ENCODE results near the gene APCDD1L.

The APCDD1L gene

DNA sequence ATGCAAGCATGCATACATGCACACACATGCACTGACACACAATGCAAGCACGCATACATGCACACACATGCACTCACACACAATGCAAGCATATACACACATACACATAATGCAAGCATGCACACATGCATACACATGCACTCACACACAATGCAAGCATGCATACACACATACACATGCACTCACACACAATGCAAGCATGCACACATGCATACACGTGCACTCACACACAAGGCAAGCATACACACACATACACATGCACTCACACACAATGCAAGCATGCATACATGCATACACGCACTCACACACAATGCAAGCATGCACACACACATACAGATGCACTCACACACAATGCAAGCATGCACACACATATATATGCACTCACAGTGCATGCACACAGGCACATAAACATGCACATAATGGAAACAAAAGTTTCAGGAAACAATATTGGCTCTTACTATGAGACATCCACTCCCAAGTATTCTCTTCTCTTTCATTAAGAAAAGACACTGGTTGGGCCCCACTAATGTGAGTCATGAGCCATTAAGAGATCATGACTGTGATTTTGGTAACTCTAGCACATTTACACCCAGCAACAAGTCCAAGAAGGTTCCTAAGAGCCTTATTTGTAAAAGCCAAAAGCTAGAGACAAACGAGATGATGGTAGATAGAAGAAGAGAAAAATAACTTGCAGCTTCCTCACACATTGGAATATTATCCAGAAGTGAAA lies 22.2 kb downstream of the APCDD1L start:
- no peak for DNase-seq (ENCODE audit: low read depth in 2 of 2, low spot score in 1 of 2)

DNA sequence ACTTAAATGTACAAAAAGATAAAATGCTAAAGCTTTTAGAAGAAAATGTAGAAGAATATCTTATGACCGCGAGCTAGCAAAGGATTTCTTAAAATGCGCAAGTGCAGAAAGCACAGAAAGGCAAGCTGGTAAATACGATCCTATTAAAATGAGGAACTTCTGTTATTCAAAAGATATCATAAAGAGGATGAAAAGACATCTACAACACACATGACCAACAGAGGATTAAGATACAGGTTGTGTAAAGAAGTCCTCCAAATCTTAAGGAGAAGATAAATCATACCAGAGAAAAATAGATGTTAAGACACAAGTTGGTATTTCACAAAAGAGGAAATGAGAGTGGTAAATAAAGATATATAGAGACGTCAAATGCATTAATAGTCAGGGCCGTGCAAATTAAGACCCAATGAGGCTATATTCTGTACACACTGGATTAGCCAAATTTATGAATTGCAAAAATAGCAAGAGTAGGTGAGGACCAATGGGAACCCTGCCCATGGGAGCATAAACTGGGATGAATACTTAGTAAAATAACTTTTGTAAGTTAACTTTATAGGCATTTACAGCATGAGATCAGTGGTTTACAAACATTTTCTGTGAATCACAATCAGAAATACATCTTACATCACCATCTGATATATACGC lies 23.0 kb downstream of the APCDD1L start:
- DNase-seq (ENCODE audit: low read depth in 2 of 2, low spot score in 1 of 2) = no peak

DNA sequence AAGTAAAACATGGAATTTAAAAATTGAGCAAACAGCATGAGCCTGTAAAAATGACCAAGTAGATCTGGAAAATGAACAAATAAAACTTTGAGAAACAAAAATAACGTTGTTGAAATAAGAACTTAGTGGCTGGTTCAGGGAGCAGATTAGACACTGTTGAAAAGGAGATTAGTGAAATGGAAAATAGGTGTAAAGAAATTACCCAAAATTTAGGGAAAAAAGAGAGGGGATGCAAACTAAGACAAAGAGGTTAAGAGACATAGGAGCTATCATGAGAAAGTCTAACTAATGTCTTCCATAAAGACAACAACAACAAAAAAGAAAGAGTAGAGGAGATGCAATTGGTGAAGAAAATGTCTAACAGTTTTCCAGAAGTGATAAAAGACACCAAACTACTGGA lies 29.0 kb downstream of the APCDD1L start:
- DNase-seq (ENCODE audit: low read depth in 2 of 2, low spot score in 1 of 2) = no peak

DNA sequence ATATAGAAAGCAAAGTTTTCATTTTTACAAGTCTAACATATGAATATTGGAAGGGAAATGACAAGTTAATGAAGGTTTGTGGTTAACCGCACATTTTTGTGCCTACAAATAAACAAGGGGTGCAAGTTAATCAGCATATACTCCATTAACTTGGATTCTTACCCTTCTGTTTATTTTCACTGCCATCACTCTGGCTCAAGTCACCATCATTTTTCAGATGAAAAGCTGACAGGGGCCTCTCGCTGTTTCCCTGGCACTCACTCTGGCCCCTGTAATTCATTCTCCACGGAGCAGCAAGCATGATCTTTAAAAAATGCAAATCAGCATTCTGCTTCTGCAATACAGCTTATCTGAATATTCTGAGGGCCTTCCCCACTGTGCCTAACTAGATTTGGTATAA lies 29.8 kb downstream of the APCDD1L start:
- no peak for DNase-seq (ENCODE audit: low read depth in 2 of 2, low spot score in 1 of 2)

DNA sequence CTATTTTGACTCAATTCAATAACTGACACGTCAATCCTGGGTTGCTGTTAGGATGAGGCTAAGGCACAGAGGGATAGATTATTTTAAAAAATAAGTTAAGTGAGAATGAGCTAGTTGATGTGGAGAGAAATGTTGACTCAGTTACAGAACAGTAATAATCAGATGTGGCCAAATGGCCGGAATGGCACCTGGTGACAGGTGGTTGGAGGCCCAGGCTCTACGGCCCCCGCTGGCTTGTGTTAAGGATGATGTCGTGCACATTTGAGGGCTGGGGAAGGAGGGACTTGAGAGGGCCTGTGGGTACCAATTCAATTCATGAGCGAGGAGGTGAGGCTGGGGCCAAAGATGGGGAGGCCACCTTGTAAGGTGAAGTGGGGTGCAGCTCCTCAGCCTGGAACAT lies 31.7 kb downstream of the APCDD1L start:
- no peak for DNase-seq (ENCODE audit: low read depth in 2 of 2, low spot score in 1 of 2)

DNA sequence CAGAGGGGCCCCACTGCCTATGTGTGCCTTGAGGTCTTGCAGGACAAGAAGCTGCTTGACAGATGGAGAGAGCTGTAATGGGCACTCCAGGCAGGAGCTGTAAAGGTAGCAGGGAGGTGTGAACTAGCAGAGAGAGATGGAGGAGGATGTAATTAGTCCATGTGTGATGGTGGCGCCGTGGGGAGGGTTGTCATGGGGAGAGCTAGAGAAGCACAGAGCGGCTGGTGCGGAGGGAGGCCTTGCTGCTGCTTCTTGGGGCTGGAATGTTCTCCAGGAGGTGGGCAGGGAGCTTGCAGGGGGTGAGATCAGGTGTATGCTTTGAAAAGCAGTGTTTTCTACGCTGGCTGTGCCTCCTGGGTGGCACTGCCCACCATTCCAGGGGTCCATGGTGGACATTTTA lies 32.1 kb downstream of the APCDD1L start:
- DNase-seq (ENCODE audit: low read depth in 2 of 2, low spot score in 1 of 2) = no peak

DNA sequence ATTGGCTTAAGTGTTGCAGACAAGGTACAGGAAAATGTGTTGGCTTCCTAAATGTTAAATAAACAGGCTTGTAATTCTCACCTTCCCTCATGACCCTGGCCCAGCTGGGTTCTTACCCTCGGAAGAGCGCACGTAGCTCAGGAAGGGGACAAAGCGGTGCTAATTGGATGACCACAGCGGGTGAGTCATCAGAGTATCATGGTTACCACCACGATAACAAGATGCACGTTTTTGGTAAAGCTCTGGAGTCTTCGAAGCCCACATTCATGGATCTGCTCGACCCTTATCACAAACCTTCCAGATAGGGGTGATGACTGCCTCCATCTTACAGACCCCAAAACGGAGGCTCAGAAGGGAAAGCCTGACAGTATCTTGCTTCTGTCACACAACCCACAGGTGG lies 32.8 kb downstream of the APCDD1L start:
- DNase-seq (ENCODE audit: low read depth in 2 of 2, low spot score in 1 of 2) = no peak

DNA sequence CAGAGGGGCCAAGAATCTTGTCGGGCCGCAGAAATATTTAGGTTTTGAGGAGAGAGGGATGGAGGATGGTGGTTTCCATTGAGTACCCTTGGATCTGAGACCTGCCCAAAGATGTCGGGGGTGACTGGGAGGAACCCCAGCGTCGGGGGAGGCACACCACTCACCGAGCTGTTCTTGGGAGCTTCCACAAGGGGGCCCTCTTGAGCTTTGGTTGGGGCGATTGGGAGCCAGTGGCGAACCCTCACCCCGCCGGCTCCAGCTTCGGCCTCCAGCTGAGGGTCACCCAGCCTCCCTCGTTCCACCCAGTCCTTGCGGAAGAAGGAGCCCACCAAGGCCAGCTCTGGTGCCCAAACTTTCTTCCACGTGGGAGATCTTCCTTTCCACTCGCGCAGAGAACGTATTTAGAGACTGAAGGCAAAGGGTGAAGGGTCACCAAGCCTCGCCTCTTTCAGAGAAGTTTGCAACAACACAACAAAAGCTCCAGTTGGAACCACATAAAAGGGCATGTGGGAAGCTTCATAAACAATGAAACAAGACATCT lies 33.6 kb downstream of the APCDD1L start:
- peak in 1 of 2 donors; percentile 26 for DNase-seq (ENCODE audit: low read depth in 2 of 2, low spot score in 1 of 2)

DNA sequence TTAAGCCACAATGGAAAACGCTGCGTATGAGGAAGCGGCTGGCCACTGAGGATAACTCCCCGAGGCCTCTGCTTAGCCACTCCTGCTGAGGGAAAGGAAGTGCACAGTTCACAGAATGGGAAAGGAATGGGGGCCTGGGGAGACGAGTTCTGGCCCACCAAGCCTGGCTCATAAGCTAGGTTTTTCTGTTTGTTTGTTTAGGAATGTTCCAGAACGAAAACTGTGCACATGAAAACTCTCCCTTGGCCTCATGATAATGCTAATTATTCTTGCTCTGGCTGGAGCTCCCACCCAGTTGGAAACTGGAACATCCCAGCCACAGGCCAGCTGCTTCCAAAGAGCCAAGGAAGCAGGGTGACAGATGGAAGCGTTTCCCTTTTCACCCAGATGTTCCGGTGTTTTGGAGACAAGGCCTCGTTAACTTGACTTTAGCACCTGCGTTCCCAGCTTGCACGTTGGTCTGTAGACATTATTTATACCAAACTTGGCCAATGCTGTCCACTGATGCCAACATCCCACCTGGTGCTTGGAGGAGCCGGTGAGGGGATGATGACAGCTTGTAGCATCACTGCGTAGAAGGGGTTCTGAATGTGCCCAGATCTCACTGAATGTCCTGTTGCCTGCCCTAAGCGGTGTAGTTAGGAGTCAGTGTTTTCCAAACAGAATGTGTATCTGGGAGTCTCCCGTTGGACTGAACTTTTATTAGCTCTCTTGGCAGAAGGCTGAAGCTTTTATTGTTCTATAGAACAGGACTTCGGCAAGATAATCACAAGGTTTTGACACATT lies 34.5 kb downstream of the APCDD1L start:
- DNase-seq (ENCODE audit: low read depth in 2 of 2, low spot score in 1 of 2) = no peak

DNA sequence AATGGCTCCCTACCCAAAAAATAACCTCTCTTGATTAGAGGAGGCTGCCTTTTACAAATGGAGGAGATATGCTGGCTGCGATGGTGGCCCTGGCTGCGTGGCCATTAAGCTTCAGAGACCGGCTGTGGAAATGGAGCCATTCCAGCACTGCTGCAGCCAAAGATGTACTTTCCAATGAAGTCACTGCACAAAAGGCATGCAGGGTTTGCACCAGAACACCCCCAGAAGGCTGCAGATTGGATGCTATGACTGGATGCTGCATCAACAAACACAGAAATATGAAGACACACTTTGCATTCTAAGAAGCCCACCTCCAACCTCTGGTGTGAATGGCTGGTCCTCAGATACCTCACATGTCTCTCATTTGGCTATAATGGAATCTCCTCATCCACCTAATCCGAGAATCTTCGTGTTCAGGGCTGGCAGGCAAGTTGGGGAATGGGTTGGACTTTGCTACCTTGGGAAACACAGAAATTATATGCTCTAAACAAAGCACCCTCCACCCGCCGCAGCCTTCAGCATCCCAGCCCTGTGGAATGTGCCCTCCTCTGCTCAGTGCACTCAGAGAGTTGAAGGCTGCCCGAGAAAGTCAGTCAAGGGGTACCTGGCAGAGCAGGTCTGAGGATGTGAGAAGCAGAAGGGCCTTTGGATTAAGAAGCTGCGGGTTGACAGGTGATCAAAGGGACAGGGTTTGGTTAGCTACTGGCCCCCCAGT lies 35.3 kb downstream of the APCDD1L start:
- no peak for DNase-seq (ENCODE audit: low read depth in 2 of 2, low spot score in 1 of 2)

DNA sequence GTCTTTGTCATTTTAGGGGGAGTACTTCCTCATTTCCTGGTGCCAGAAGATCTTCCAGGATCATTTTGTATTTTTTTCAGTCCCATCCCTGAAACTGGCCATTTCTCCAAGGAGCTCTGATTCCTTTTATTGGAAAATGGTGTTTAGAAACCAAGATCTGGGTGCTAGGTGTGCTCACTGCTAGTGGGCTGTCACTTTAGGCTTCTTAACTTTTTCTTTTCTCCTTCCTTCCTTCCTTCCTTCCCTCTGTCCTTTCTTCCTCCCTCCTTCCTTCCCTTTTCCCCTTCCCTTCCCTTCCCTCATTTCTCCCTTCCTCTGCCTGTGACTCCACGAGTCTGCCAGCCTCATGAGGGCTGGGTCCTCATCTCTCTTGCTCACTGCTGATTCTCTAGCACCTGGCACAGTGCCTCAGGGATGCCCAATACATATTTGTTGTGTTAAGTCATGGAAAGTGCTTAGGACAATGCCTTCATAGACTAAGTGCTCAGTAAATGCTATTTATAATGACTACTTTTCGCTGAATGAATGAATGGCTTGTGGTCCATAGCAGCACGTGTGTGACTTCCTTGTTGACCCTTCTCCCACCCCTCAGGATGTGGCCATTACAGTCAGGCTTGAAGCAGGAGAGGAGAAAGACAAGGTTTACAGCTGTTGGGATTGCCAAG lies 36.9 kb downstream of the APCDD1L start:
- DNase-seq (ENCODE audit: low read depth in 2 of 2, low spot score in 1 of 2) = no peak

DNA sequence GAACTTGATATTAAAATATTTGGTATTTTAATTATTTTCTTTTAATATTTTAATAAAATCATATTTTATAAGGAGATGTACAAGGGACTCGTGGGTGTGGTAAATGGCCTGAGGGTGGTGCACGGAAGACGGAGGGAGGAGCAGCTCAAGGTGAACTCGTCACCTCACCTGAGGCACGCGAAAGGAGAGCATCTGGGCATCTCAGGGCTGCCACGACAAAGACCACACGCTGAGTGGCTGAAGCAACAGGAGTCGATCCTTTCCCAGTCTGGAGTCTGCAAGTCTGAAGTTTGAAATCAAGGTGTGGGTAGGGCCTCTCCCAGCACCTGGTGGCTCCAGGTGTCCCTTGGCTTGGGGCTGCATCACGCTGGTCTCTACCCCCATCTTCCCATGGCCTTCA lies 39.7 kb downstream of the APCDD1L start:
- DNase-seq (ENCODE audit: low read depth in 2 of 2, low spot score in 1 of 2) = no peak

DNA sequence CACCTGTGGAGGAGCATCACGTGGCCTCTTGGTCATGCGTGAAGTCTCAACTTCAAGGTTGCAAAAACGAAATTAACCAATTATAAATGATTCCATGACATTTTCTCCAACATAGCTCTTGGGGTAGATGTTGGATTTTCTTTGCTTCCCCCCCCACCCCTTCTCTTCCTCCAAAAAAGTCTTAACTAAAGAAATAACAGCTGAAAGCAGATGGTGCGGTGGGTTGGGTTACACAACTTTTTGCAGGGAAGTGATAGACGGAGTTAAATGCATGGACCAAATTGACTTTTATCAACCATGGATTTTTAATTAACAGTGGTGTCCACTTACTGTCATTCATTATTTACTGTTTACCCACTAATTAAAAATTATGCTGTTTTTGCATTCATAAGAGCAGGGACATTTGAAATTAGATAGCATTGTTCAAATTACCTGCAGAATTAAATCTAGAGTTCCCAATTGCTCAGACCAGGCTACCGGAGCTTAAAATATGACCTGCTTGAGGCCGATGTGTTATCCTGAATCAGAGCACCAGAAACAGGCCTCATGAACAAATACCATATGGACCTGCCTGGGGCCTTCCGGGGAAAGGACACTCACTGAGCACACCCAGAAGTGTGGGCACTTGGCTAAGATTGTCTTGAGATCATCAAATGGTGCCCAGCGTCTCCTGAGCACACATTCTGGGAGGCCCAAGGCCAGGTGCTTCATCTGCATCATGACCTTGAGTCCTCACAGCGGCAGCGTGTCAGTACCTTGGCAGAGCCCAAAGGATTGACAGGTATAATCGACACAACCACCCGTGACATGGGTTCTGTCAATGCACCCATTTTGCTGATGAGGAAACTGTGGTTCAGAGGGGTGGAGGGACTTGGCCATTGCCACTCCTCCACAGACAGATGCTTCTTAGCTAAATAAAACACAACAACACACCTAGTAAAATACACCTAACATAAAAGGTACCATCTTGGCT lies 41.5 kb downstream of the APCDD1L start:
- no peak for DNase-seq (ENCODE audit: low read depth in 2 of 2, low spot score in 1 of 2)

DNA sequence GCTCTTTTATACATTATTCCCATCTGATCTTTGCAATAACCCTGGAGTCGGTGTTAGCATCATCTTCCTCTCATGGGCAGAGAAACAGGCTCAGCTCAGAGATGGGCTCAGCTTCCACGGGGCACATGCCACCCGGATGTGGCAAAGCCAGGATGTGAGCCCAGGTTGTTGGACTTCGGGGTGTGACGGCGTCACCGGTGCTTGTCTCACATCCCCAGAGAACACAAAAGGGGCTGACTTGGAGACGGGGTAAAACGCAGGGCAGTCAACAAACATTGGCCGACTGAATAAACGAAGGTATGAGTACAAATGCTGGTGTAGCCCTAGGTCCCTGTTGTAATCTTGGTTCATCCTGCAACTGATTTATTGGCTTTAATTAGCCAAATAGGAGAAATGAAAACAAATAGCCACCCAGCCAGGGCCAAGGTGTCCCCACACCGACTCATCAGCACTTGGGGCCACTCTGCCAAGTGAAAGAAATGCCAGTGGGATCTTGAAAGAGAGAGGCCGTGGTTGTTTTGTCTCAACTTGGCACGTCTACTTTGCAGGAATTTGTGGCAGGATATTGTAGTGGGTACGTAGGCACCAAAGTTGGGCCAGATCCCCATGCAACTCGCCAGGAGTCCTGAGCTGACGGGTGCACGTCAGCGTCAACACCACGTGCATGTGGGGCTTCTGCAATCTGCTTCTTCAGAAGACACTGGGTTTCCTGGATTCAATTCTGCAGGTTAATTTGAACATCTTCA lies 42.8 kb downstream of the APCDD1L start:
- DNase-seq (ENCODE audit: low read depth in 2 of 2, low spot score in 1 of 2) = no peak

DNA sequence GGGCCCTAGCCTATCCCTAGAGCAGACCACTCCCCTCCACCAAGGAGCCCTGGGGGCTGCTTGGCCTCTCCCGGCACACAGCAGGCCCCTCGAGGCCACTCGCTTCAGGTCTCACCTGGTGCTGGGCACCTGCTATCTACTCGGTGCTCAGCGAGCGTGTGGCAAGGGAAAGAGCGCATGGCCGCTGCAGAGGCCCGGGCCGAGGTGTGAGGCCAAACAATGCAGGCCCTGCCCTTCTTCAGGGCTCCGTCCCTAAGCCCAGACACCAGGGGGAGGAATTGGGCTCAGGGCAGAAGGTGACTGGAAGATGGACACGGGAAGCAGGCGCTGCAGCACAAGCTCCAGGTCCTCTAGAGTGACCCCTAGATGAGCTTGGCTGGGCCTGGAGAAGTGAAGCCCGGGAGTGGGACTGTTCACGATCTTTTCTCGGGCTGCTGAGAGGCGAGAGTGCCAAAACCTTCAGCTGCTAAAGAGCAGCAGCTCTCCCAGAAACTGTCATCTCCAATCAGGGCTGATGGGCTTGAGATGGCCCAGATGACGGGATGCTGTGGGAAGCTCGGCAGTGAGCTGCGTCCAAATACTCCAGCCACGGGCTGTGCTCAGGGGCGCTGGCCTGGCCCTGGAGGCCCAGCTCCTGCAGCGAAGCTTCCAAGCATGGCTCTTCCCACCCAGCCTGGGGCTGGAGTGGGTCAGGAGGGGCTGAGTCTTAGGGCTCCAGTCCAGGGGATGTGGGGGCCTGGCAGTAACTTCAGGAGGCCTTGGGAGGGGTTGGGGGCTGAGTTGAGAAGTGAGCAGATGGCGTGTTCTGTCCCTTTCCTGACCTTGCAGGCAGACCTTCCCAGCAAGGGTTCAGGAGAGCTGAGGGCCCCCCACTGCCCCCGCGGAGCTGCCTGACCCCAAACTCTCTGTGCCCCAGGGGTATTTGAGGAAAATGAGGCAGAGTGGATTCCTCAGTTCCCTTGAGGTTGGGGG lies 43.7 kb downstream of the APCDD1L start:
- DNase-seq (ENCODE audit: low read depth in 2 of 2, low spot score in 1 of 2) = no peak

DNA sequence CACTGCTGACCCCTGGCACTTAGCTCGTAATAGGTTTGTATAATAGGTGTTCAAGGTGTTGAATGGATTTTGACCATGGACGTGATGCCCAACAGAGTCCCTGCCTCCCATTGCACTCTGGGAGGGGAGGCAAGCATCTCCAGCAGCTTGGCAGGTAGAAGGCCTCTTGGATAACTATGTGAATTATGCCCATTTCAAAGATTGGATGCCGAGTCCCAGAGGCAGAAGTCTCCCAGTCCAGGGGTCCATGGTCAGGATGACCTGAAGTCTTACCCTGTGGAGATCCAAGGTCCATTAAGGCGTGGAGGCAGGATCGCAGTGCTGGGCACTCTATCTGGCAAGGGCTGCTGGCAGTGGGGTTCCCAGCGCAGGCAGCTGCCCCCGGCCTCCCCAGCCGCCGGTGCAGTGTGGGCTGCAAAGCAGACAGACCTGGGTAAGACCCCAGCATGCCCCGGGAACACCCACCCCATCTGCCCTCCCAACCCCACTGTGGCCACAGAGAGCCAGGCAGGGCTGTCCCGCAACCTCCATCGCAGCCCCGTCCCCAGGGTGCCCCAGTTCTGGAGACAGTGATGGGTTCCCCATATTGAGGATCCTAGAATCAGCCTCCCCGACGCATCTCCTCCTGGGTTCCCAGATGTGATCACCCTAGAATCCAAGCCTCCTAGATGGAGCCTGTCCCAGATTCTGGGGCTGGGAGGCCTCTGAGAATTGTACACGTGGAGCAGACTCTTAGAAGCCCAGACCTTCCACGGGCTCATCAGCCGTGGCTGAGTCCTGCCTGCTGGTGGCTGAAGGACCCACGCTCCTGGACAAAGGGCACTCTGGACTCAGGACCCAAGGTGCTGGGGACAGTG lies 44.6 kb downstream of the APCDD1L start:
- DNase-seq (ENCODE audit: low read depth in 2 of 2, low spot score in 1 of 2) = no peak

DNA sequence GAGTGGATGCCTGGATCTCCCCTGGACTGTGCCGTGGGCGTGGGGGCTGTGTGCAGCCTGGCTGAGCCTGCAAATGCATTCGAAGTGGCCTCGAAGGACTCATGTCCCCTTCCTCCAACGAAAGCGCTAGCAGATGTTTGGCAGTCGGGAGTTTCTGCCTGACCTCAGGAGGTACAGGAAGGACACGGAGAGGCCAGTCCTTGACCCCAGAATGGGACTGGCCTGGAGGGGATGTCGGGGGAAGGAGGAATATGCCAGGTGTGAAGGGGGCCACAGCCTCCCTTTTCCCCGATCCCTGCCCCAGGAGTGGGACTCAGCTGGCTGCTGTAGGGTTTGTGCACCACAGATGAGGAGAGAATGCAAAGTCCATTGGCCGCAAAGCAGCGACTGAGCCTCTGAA lies 45.6 kb downstream of the APCDD1L start:
- DNase-seq (ENCODE audit: low read depth in 2 of 2, low spot score in 1 of 2) = no peak

Data from stimulated activated CD8-positive, alpha-beta memory T cell treated with anti-CD3 and anti-CD28 coated beads, Interleukin-4, amount 100 ng/mL, for 1 hour (primary cell).